OCI-LY7 (cell line): ENCODE measurements around the gene KYNU. TPM values are rescaled to one million over a fixed set of nuclear protein-coding genes. Genes with fewer than 3 reads are reported as not detected.
A peak's percentile ranks its signal among the peaks of the same experiment; 100 is the strongest.

Source experiments
- BruUV-seq: library from RNA; stranded (reverse); fragments of 400-500 nt; replicated peaks from 2 replicates; lab custom pipeline; 2021; lab: Mats Ljungman, UMichigan
- CTCF ChIA-PET: fragments of 300-600 bp; sonication (Branson Sonifier 250); formaldehyde crosslinking; loops from one replicate; lab custom pipeline; 2022; ENCODE audit warnings: antibody characterized with exemption; ENCODE audit not compliant: unreplicated experiment; lab: Charles Lee
- POLR2A ChIA-PET: fragments of 300-600 bp; sonication (Branson Sonifier 250); formaldehyde crosslinking; loops from one replicate; lab custom pipeline; 2022; ENCODE audit warnings: antibody characterized with exemption; lab: Charles Lee
- DNase-seq: peaks from one replicate; pipeline ENCODE4 v3.0.0-alpha.2; 2015; ENCODE audit warnings: low spot score
- H2AFZ ChIP-seq: fragments of 200-600 bp; sonication (generic), shearing (Covaris generic); 2 replicates; pipeline ENCODE4 v1.6.1; 2014; ENCODE audit warnings: mild to moderate bottlenecking, antibody characterized with exemption, low read length, moderate library complexity
- H3K27ac ChIP-seq: fragments of 200-600 bp; sonication (generic); 2 replicates; pipeline ENCODE4 v1.5.1; 2014; ENCODE audit warnings: mixed run types, low read depth, mild to moderate bottlenecking, moderate library complexity, low read length, inconsistent platforms; ENCODE audit not compliant: poor library complexity, severe bottlenecking
- H3K36me3 ChIP-seq: fragments of 200-600 bp; sonication (generic); 2 replicates; pipeline ENCODE4 v1.6.1; 2014; ENCODE audit warnings: mild to moderate bottlenecking, antibody characterized with exemption, low read length, moderate library complexity, mixed read lengths; ENCODE audit not compliant: insufficient read depth
- H3K4me1 ChIP-seq: fragments of 200-600 bp; sonication (generic); 2 replicates; pipeline ENCODE4 v1.5.1; 2014; ENCODE audit warnings: mild to moderate bottlenecking, low read length; ENCODE audit not compliant: insufficient read depth, poor library complexity, severe bottlenecking
- H3K4me2 ChIP-seq: fragments of 200-600 bp; sonication (generic); 2 replicates; pipeline ENCODE4 v1.6.1; 2014; ENCODE audit warnings: mild to moderate bottlenecking, low read length
- H3K4me3 ChIP-seq: fragments of 200-600 bp; sonication (generic); 2 replicates; pipeline ENCODE4 v1.5.1; 2014; ENCODE audit warnings: mild to moderate bottlenecking, low read depth, low read length; ENCODE audit not compliant: poor library complexity, severe bottlenecking
- H3K79me2 ChIP-seq: fragments of 200-600 bp; sonication (generic); 2 replicates; pipeline ENCODE4 v1.6.1; 2016; ENCODE audit warnings: low read depth, mild to moderate bottlenecking, low read length, moderate library complexity, mixed read lengths; ENCODE audit not compliant: insufficient read depth
- H3K9me2 ChIP-seq: fragments of 200-600 bp; sonication (generic); 2 replicates; pipeline ENCODE4 v1.6.1; 2016; ENCODE audit warnings: mild to moderate bottlenecking, low read length, mixed read lengths; ENCODE audit not compliant: insufficient read depth
- H3K9me3 ChIP-seq: fragments of 200-600 bp; sonication (generic); 2 replicates; pipeline ENCODE4 v1.6.1; 2014; ENCODE audit warnings: mild to moderate bottlenecking, mixed run types, low read length, mixed read lengths
- H4K20me1 ChIP-seq: fragments of 200-600 bp; sonication (generic); 2 replicates; pipeline ENCODE4 v1.6.1; 2014; ENCODE audit warnings: mild to moderate bottlenecking, antibody characterized with exemption, low read length, moderate library complexity, mixed read lengths; ENCODE audit not compliant: insufficient read depth
- CTCF ChIP-seq: fragments of 200-600 bp; sonication (generic); conservative IDR thresholded peaks from 2 replicates; pipeline ENCODE4 v1.5.1; 2014; ENCODE audit warnings: mild to moderate bottlenecking, antibody characterized with exemption, low read length, moderate library complexity, mixed read lengths
- EZH2phosphoT487 ChIP-seq: fragments of 200-600 bp; sonication (generic); IDR thresholded peaks from 2 replicates; pipeline ENCODE4 v1.6.1; 2018; ENCODE audit warnings: low read depth, borderline replicate concordance, mild to moderate bottlenecking, mixed run types, antibody characterized with exemption, low read length, moderate library complexity, mixed read lengths
- intact Hi-C: fragments of 100-400 bp; cut with micrococcal nuclease; formaldehyde crosslinking; loops from one replicate; pipeline ENCODE4 v1.10.0; 2022; ENCODE audit not compliant: unreplicated experiment
- total RNA-seq, 2 experiments: library from RNA; depleted of rRNA in 1 of 2; stranded (reverse); fragments of >200 nt in 1 of 2; shearing (Covaris generic) in 1 of 2; gene quantifications; 2 replicates each; pipeline ENCODE4 v1.2.3, GENCODE V29; 2014 to 2022

The KYNU gene
- total RNA-seq, 2 experiments from 2014 or later = 0.27 TPM; not detected in 1

GRCh38 chr2:142980246-142981068 is 103.0 kb downstream of the KYNU start:
- no peaks in the 10 kb centered on the region for H3K9me2 ChIP-seq
- ChIA-PET CTCF (no interaction called here), POLR2A (interaction anchor here (0.6 to 1.3 kb wide), 4 partner anchors 10 to 1417 kb away, joined by 3 read pairs; no protein-coding TSS in a partner anchor)

GRCh38 chr2:142981069-142981378 is 103.6 kb downstream of the KYNU start:
- DNase-seq = no peak
- no peaks in the 10 kb centered on the region for H3K79me2 ChIP-seq
- H3K36me3 ChIP-seq = no peaks in the 10 kb centered on the region
- POLR2A ChIA-PET = interaction anchor here (0.5 kb wide), 1 partner anchor 47 kb away, joined by 3 read pairs; no protein-coding TSS in a partner anchor
- CTCF ChIA-PET = no interaction called here
- H3K9me3 ChIP-seq = no peaks in the 10 kb centered on the region
- intact Hi-C loops = loop anchor here (10.0 kb wide), 1 partner anchor 296 kb away; no protein-coding TSS in a partner anchor
- TF ChIP-seq CTCF = peak; percentile 56; the same call in 1 of the 2 replicates
- TF ChIP-seq EZH2phosphoT487 = no peak
- H3K27ac ChIP-seq = no peak overlapping the region
- H3K4me2 ChIP-seq = no peak overlapping the region
- H4K20me1 ChIP-seq = no peaks in the 10 kb centered on the region
- H2AFZ ChIP-seq = no peak overlapping the region
- no peaks in the 10 kb centered on the region for H3K9me2 ChIP-seq
- no peak overlapping the region for H3K4me3 ChIP-seq
- no TSS peak for BruUV-seq
- H3K4me1 ChIP-seq = peaks cover 4% of the 10 kb centered on the region

More at GRCh38 chr2:142980246-142981068, 103.0 kb downstream of the KYNU start:
- H3K4me3 ChIP-seq = no peak overlapping the region
- H2AFZ ChIP-seq = no peak overlapping the region
- no peaks in the 10 kb centered on the region for H3K36me3 ChIP-seq
- DNase-seq = peak; percentile 30
- BruUV-seq = no TSS peak
- intact Hi-C loops = loop anchor here (10.0 kb wide), 1 partner anchor 296 kb away; no protein-coding TSS in a partner anchor
- H3K27ac ChIP-seq = no peak overlapping the region
- no peaks in the 10 kb centered on the region for H4K20me1 ChIP-seq
- peaks cover 4% of the 10 kb centered on the region for H3K4me1 ChIP-seq
- TF ChIP-seq EZH2phosphoT487 (no peak), CTCF (peak; percentile 89)
- H3K4me2 ChIP-seq = no peak overlapping the region
- H3K9me3 ChIP-seq = no peaks in the 10 kb centered on the region
- no peaks in the 10 kb centered on the region for H3K79me2 ChIP-seq

- no peaks in the 10 kb centered on the region for H4K20me1 ChIP-seq
- intact Hi-C loops = loop anchor here (10.0 kb wide), 1 partner anchor 297 kb away; no protein-coding TSS in a partner anchor
- no peaks in the 10 kb centered on the region for H3K79me2 ChIP-seq
- H3K36me3 ChIP-seq = no peaks in the 10 kb centered on the region
- peaks cover 4% of the 10 kb centered on the region for H3K4me1 ChIP-seq
- H3K9me3 ChIP-seq = no peaks in the 10 kb centered on the region
- no peaks in the 10 kb centered on the region for H3K9me2 ChIP-seq
- TF ChIP-seq EZH2phosphoT487 = no peak
- TF ChIP-seq CTCF = no peak
- H3K4me3 ChIP-seq = no peak overlapping the region
- no TSS peak for BruUV-seq
- H3K27ac ChIP-seq = no peak overlapping the region
- POLR2A ChIA-PET = interaction anchor here (0.5 kb wide), 1 partner anchor 47 kb away, joined by 3 read pairs; no protein-coding TSS in a partner anchor
- H3K4me2 ChIP-seq = no peak overlapping the region
- no peak for DNase-seq
- H2AFZ ChIP-seq = no peak overlapping the region
- CTCF ChIA-PET = no interaction called here
These were observed 104.3 kb downstream of the KYNU start for GRCh38 chr2:142981756-142982155.
